ENCODE results near the gene PTGIR.

The PTGIR gene

DNA sequence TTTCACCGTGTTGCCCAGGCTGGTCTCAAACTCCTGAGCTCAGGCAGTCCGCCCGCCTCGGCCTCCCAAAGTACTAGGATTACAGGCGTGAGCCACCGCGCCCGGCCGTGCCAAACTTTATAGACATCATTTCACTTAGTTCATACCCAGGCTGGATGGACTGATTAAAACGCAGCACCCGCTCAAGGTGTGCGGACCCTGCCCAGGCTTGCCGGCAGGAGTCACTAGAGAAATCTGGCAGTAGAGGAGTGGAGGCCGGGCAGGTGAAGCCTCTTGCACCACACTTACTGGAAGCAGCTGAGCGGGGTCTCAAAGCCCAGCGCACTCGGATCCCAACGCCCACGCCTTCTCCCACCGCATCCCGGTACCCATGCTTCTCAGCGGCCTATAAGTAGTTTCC, 11.4 kb downstream of the PTGIR start:
- no peak overlapping the region for H2AFZ ChIP-seq (ENCODE audit: low read depth, low read length)
- no peak overlapping the region for H3K4me3 ChIP-seq (ENCODE audit: low read length)
- no peak overlapping the region for H3K9ac ChIP-seq (ENCODE audit: low read length)
- H3K9me3 ChIP-seq (ENCODE audit: insufficient read depth, low read length): no peaks in the 10 kb centered on the region
- no peak overlapping the region for H3K27ac ChIP-seq (ENCODE audit: low read length)
- no peaks in the 10 kb centered on the region for H3K27me3 ChIP-seq (ENCODE audit: low read depth, low read length)
- H3K79me2 ChIP-seq (ENCODE audit: low read length): no peaks in the 10 kb centered on the region
- H4K20me1 ChIP-seq (ENCODE audit: insufficient read depth, low read length): no peaks in the 10 kb centered on the region
- H3K4me1 ChIP-seq (ENCODE audit: low read length): peaks cover 51% of the 10 kb centered on the region
- no peak for TF ChIP-seq EZH2phosphoT487 (IDR thresholded peaks at IDR 0.05; ENCODE audit: low read depth)
- TF ChIP-seq, protein P1, sequence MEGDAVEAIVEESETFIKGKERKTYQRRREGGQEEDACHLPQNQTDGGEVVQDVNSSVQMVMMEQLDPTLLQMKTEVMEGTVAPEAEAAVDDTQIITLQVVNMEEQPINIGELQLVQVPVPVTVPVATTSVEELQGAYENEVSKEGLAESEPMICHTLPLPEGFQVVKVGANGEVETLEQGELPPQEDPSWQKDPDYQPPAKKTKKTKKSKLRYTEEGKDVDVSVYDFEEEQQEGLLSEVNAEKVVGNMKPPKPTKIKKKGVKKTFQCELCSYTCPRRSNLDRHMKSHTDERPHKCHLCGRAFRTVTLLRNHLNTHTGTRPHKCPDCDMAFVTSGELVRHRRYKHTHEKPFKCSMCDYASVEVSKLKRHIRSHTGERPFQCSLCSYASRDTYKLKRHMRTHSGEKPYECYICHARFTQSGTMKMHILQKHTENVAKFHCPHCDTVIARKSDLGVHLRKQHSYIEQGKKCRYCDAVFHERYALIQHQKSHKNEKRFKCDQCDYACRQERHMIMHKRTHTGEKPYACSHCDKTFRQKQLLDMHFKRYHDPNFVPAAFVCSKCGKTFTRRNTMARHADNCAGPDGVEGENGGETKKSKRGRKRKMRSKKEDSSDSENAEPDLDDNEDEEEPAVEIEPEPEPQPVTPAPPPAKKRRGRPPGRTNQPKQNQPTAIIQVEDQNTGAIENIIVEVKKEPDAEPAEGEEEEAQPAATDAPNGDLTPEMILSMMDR (IDR thresholded peaks at IDR 0.05; ENCODE audit: low read depth, low read length): no peak
- H3K4me2 ChIP-seq (ENCODE audit: low read length): no peak overlapping the region
- peaks cover 25% of the 10 kb centered on the region for H3K36me3 ChIP-seq (replicated peaks; ENCODE audit: low read depth, low read length)

DNA sequence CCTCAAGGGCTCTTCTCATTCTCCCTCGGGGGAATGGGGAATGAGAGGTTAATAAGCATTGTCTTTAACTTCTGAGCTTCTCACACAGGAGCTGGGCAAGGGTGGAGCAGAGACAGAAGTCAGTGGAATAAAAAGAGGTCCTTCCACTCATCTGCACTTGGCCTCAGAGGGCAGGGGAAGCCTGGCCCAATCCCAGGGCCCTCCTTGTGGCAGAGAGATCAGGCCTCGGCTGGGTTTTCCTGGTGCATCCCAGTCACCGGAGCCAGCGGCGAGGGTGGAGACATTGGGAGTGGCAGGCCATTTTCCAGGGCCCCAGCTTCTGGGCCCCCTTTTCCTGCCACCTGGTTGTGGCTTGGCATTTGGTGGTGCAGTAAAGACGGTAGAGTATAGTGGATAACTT, 13.1 kb downstream of the PTGIR start:
- Histone ChIP-seq H3K79me2 (ENCODE audit: low read length) (no peaks in the 10 kb centered on the region), H3K36me3 (replicated peaks; ENCODE audit: low read depth, low read length) (peaks cover 43% of the 10 kb centered on the region), H3K4me2 (ENCODE audit: low read length) (no peak overlapping the region), H4K20me1 (ENCODE audit: insufficient read depth, low read length) (no peaks in the 10 kb centered on the region), H3K27me3 (ENCODE audit: low read depth, low read length) (no peaks in the 10 kb centered on the region), H3K9me3 (ENCODE audit: insufficient read depth, low read length) (no peaks in the 10 kb centered on the region), H3K4me1 (ENCODE audit: low read length) (peaks cover 35% of the 10 kb centered on the region), H3K27ac (ENCODE audit: low read length) (no peak overlapping the region), H3K9ac (ENCODE audit: low read length) (no peak overlapping the region), H2AFZ (ENCODE audit: low read depth, low read length) (no peak overlapping the region), H3K4me3 (ENCODE audit: low read length) (no peak overlapping the region)
- no peak for TF ChIP-seq EZH2phosphoT487 (IDR thresholded peaks at IDR 0.05; ENCODE audit: low read depth)
- TF ChIP-seq, protein P1 (IDR thresholded peaks at IDR 0.05; ENCODE audit: low read depth, low read length): no peak

DNA sequence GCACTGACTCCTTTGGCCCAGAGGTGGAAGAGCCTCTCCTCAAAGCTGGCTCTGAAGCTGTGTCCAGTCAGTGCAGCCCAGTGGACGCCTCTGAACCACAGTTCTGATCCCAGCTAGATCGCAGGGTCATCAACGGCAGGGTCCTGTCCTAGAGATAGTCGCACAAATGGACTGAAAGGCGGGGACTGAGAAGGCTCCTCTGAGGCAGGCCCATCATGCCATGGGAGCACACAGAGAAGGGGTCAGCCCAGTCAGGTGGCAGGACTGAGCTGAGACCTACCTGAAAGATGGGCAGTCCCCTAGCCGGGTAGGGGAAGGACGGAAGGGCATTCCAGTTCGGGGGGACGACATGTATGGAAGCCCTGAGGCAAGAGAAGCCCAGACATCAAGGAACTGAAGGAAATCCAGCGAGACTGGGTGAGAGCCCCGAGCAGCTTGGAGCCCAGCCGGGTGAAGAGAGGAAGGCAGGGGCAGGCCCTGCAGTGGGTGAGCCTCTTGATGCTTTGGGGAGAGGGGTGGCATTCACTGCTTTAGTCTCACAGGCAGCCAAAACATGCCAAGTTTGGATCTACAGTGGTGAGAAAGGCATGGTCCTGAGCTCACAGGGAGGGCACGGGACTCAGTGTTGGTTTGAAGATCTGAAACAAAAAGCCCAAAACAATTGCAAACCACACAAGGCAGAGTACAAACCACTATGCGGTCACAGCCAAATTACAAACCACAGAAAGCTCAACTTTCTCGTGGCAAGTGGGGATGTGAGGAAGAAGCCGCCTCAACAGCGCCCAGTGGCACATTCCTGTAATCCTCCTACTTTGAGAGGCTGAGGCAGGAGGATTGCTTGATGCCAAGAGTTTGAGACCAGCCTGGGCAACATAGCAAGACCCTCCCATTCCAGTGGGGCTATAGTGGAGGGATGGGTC, 13.8 kb downstream of the PTGIR start:
- Histone ChIP-seq H3K4me2 (ENCODE audit: low read length) (no peak overlapping the region), H3K79me2 (ENCODE audit: low read length) (0 out of 2 replicates have a peak, but pooled peaks cover 2% of the 10 kb centered on the region), H3K9ac (ENCODE audit: low read length) (no peak overlapping the region), H2AFZ (ENCODE audit: low read depth, low read length) (no peak overlapping the region), H3K4me1 (ENCODE audit: low read length) (peaks cover 29% of the 10 kb centered on the region), H3K36me3 (replicated peaks; ENCODE audit: low read depth, low read length) (peaks cover 49% of the 10 kb centered on the region), H3K27me3 (ENCODE audit: low read depth, low read length) (no peaks in the 10 kb centered on the region), H3K27ac (ENCODE audit: low read length) (no peak overlapping the region), H3K4me3 (ENCODE audit: low read length) (no peak overlapping the region), H4K20me1 (ENCODE audit: insufficient read depth, low read length) (peaks cover 4% of the 10 kb centered on the region; the same call in 1 of the 2 replicates), H3K9me3 (ENCODE audit: insufficient read depth, low read length) (no peaks in the 10 kb centered on the region)
- no peak for TF ChIP-seq EZH2phosphoT487 (IDR thresholded peaks at IDR 0.05; ENCODE audit: low read depth)
- TF ChIP-seq, protein P1 (IDR thresholded peaks at IDR 0.05; ENCODE audit: low read depth, low read length): no peak

DNA sequence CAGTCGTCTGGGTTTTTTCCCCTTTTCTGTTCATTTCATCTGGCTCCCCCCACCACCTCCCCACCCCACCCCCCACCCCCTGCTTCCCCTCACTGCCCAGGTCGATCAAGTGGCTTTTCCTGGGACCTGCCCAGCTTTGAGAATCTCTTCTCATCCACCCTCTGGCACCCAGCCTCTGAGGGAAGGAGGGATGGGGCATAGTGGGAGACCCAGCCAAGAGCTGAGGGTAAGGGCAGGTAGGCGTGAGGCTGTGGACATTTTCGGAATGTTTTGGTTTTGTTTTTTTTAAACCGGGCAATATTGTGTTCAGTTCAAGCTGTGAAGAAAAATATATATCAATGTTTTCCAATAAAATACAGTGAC, 14.5 kb downstream of the PTGIR start:
- Histone ChIP-seq H3K27ac (ENCODE audit: low read length) (no peak overlapping the region), H3K9ac (ENCODE audit: low read length) (no peak overlapping the region), H3K36me3 (replicated peaks; ENCODE audit: low read depth, low read length) (peaks cover 55% of the 10 kb centered on the region), H2AFZ (ENCODE audit: low read depth, low read length) (no peak overlapping the region), H3K9me3 (ENCODE audit: insufficient read depth, low read length) (no peaks in the 10 kb centered on the region), H3K4me2 (ENCODE audit: low read length) (no peak overlapping the region), H3K4me3 (ENCODE audit: low read length) (no peak overlapping the region), H4K20me1 (ENCODE audit: insufficient read depth, low read length) (peaks cover 11% of the 10 kb centered on the region), H3K4me1 (ENCODE audit: low read length) (peaks cover 27% of the 10 kb centered on the region), H3K27me3 (ENCODE audit: low read depth, low read length) (no peaks in the 10 kb centered on the region), H3K79me2 (ENCODE audit: low read length) (peaks cover 9% of the 10 kb centered on the region)
- TF ChIP-seq EZH2phosphoT487 (IDR thresholded peaks at IDR 0.05; ENCODE audit: low read depth): no peak
- TF ChIP-seq, protein P1 (IDR thresholded peaks at IDR 0.05; ENCODE audit: low read depth, low read length): no peak

Measured in OCI-LY3 (cell line).